HFFc6 (cell line): Measurements from ENCODE around the gene ZNF112. TPM values are rescaled to one million over a fixed set of nuclear protein-coding genes. Genes with fewer than 3 reads are reported as not detected.
A peak's percentile ranks its signal among the peaks of the same experiment; 100 is the strongest.

Experiments used
- DNase-seq: peaks from one replicate; pipeline ENCODE4 v3.0.0-alpha.2; 2018
- H3K27ac Mint-ChIP-seq: 2 replicates; pipeline ENCODE4 v1.8.0; 2020; ENCODE audit warnings: mild to moderate bottlenecking, mixed read lengths
- H3K27me3 Mint-ChIP-seq: 2 replicates; pipeline ENCODE4 v1.8.0; 2021; ENCODE audit warnings: mild to moderate bottlenecking, moderate library complexity, mixed read lengths; ENCODE audit not compliant: insufficient read depth
- H3K36me3 Mint-ChIP-seq: 2 replicates; pipeline ENCODE4 v1.8.0; 2021; ENCODE audit warnings: low read depth, mixed read lengths
- H3K4me1 Mint-ChIP-seq: 2 replicates; pipeline ENCODE4 v1.8.0; 2020; ENCODE audit warnings: low read depth, mixed read lengths
- H3K4me3 Mint-ChIP-seq: 2 replicates; pipeline ENCODE4 v1.8.0; 2020; ENCODE audit warnings: mild to moderate bottlenecking, moderate library complexity, mixed read lengths
- H3K9me3 Mint-ChIP-seq: 2 replicates; pipeline ENCODE4 v1.8.0; 2020; ENCODE audit warnings: mild to moderate bottlenecking, mixed read lengths
- total RNA-seq, 6 experiments: library from RNA; stranded (reverse); fragmentation: NEBNext Ultra II Directional; extraction: Animal tissue kit (Norgen Biotek cat#: 25700); gene quantifications; 2 replicates in 1 of 6; 3 replicates in 5 of 6; pipeline ENCODE4 v1.2.3, GENCODE V29; 2021
- TF ChIP-seq, protein P1 (sequence below): fragments of 200-600 bp; sonication (generic); IDR thresholded peaks from 2 replicates; pipeline ENCODE4 v1.5.0; 2021; ENCODE audit warnings: antibody characterized with exemption, mild to moderate bottlenecking

The ZNF112 gene
- total RNA-seq, 6 experiments from 2014 or later: 2.4 to 4.5 (median 3.1) TPM

DNA sequence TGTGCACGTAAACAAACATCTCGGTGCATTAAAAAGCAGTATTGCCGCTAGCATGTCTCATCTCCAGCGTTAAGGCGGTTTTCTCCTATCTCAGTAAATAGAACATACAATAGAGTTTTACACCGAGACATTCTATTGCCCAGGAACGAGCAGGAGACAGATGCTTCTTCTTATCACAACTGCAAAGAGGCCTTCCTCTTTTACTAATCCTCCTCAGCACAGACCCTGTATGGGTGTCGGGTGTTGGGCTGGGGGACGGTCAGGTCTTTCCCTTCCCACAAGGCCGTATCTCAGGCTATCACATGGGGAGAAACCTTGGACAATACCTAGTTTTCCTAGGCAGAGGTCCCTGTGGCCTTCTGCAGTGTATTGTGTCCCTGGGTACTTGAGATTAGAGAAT, 75.6 kb downstream of the ZNF112 start:
- Mint-ChIP-seq H3K4me1 (peaks cover 31% of the 10 kb centered on the region), H3K4me3 (no peak overlapping the region), H3K9me3 (peaks cover 28% of the 10 kb centered on the region), H3K36me3 (peaks cover 17% of the 10 kb centered on the region), H3K27ac (no peak overlapping the region), H3K27me3 (peaks cover 2% of the 10 kb centered on the region; the same call in 1 of the 2 replicates)
- DNase-seq: no peak
- TF ChIP-seq, protein P1, sequence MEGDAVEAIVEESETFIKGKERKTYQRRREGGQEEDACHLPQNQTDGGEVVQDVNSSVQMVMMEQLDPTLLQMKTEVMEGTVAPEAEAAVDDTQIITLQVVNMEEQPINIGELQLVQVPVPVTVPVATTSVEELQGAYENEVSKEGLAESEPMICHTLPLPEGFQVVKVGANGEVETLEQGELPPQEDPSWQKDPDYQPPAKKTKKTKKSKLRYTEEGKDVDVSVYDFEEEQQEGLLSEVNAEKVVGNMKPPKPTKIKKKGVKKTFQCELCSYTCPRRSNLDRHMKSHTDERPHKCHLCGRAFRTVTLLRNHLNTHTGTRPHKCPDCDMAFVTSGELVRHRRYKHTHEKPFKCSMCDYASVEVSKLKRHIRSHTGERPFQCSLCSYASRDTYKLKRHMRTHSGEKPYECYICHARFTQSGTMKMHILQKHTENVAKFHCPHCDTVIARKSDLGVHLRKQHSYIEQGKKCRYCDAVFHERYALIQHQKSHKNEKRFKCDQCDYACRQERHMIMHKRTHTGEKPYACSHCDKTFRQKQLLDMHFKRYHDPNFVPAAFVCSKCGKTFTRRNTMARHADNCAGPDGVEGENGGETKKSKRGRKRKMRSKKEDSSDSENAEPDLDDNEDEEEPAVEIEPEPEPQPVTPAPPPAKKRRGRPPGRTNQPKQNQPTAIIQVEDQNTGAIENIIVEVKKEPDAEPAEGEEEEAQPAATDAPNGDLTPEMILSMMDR: no peak

DNA sequence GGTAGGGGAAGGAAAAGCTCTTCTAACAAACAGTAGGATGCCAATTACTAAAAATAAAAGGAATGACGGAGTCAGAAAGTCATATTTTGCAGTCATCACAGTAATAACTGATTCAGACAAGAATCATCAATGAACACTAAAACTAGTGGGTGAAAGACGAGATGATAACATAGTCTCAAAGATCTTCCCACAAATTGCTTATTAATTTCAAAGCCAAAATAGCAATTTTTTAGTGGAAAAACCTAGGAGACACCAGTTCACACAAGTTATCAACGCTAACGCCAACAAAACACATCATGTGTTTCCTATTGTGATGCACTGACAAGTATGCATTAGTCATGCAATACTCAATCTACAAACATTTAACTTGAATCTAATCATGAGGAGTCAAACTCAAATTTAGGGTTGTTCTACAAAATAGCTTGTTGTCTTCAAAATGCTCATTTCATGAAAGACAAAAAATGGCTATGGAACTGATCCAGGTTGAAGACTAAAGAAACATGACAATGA, 78.2 kb downstream of the ZNF112 start:
- Mint-ChIP-seq H3K36me3 (peaks cover 33% of the 10 kb centered on the region), H3K4me3 (peak overlapping the region; percentile 38), H3K27me3 (peaks cover 2% of the 10 kb centered on the region; the same call in 1 of the 2 replicates), H3K4me1 (peaks cover 29% of the 10 kb centered on the region), H3K9me3 (peaks cover 40% of the 10 kb centered on the region), H3K27ac (peak overlapping the region; percentile 76)
- TF ChIP-seq, protein P1: no peak
- peak; percentile 38 for DNase-seq

GRCh38 chr19:44277331-44277730, 79.1 kb downstream of the ZNF112 start:
- Mint-ChIP-seq H3K36me3 (peaks cover 39% of the 10 kb centered on the region), H3K4me1 (peaks cover 23% of the 10 kb centered on the region), H3K4me3 (no peak overlapping the region), H3K27ac (no peak overlapping the region), H3K9me3 (peaks cover 44% of the 10 kb centered on the region), H3K27me3 (peaks cover 2% of the 10 kb centered on the region; the same call in 1 of the 2 replicates)
- no peak for DNase-seq
- TF ChIP-seq, protein P1: no peak

Other genes starting within 250 kb of the ZNF112 start
- 1 to 10 TPM; 3.5 to 5.5 (median 4.0) TPM for gene ZNF225, start 243.3 kb downstream of the ZNF112 start, total RNA-seq
- gene ZNF234, start 215.1 kb downstream of the ZNF112 start, total RNA-seq: 1 to 10 TPM; 4.8 to 7.2 (median 6.8) TPM
- 10 to 100 TPM; 20.8 to 25.7 (median 22.6) TPM for gene ZNF226, start 191.6 kb downstream of the ZNF112 start, total RNA-seq
- gene ZNF227, start 144.1 kb downstream of the ZNF112 start, total RNA-seq: 10 to 100 TPM; 11.6 to 13.4 (median 12.9) TPM
- 1 to 10 TPM in 1 of 6 experiments, under 1 TPM in 5; 0.36 to 1.2 (median 0.68) TPM for gene ZNF233, start 96.8 kb downstream of the ZNF112 start, total RNA-seq
- gene ZNF235, start 51.7 kb downstream of the ZNF112 start, total RNA-seq: 1 to 10 TPM; 1.6 to 2.1 (median 1.9) TPM
- 1 to 10 TPM; 1.2 to 2.4 (median 1.5) TPM for gene ZNF285, start 44.9 kb upstream of the ZNF112 start, total RNA-seq
- gene ZNF229, start 91.8 kb upstream of the ZNF112 start, total RNA-seq: 1 to 10 TPM; 6.4 to 9.4 (median 7.8) TPM
- gene ZNF180, start 143.8 kb upstream of the ZNF112 start, total RNA-seq: 1 to 10 TPM; 4.2 to 6.5 (median 5.8) TPM
- not detected for gene CEACAM20, start 173.0 kb upstream of the ZNF112 start, total RNA-seq